Measurements from ENCODE around the gene ATXN1. TPM values are rescaled to one million over a fixed set of nuclear protein-coding genes. Genes with fewer than 3 reads are reported as not detected.

Gene ATXN1
- total RNA-seq, 4 donors from 2014 or later, result 24.9 to 48.0 (median 36.8) TPM

GRCh38 chr6:16759181-16759645, 2.0 kb downstream of the ATXN1 start:
- no peaks in the 10 kb centered on the region for H3K9me3 ChIP-seq
- DNase-seq (ENCODE audit: low spot score in 2 of 2), result no peak
- H3K27me3 ChIP-seq, result no peaks in the 10 kb centered on the region
- peak overlapping the region; percentile 63 to 96 (median 89) for H3K4me3 ChIP-seq
- TF ChIP-seq EP300 (IDR thresholded peaks at IDR 0.05), result no peak
- TF ChIP-seq POLR2A (IDR thresholded peaks at IDR 0.05), result no peak
- no peak for TF ChIP-seq CTCF (IDR thresholded peaks at IDR 0.05)
- no peaks in the 10 kb centered on the region for H3K36me3 ChIP-seq
- peak overlapping the region; percentile 95 to 99 (median 96) for H3K27ac ChIP-seq
- WGBS, 2 donors, result 0 to 1% methylated on average over 8 of the region's 8 CpGs
- H3K4me1 ChIP-seq, result peaks cover 0 to 42% (median 15%) of the 10 kb centered on the region in 4 donors

- H3K4me1 ChIP-seq, result peaks cover 0 to 44% (median 15%) of the 10 kb centered on the region in 4 donors
- peak overlapping the region in 3 of 4 donors; percentile 84 to 96 (median 94) for H3K4me3 ChIP-seq
- WGBS, 2 donors, result 45 to 49% methylated on average over 9 of the region's 9 CpGs
- H3K36me3 ChIP-seq, result no peaks in the 10 kb centered on the region
- no peak for DNase-seq (ENCODE audit: low spot score in 2 of 2)
- no peaks in the 10 kb centered on the region for H3K9me3 ChIP-seq
- H3K27ac ChIP-seq, result peak overlapping the region in 3 of 4 donors; percentile 96 to 99 (median 97)
- TF ChIP-seq EP300 (IDR thresholded peaks at IDR 0.05), result no peak
- no peak for TF ChIP-seq POLR2A (IDR thresholded peaks at IDR 0.05)
- no peak for TF ChIP-seq CTCF (IDR thresholded peaks at IDR 0.05)
- no peaks in the 10 kb centered on the region for H3K27me3 ChIP-seq
These were observed 2.9 kb downstream of the ATXN1 start for GRCh38 chr6:16758163-16758975.

DNA sequence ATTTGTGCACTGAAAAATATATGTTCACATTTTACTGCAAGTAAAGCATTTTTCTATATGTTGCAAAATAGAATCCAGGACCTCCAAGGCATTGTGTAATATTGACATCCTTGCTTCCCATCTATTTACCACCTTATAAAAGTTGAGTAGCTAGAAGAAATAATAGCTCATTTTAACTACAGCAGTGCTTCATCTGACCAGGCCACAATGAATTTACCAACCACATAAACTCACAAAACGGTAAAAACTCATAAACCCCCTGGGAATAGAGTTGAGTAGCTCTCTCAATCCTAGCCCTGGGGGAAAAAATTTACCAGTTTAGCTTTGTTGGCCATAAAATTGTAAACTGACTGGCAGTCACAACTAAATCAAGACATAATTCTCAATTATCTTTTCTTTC, 3.9 kb downstream of the ATXN1 start:
- Histone ChIP-seq H3K36me3 (no peaks in the 10 kb centered on the region), H3K4me1 (peaks cover 0 to 44% (median 19%) of the 10 kb centered on the region in 4 donors), H3K4me3 (no peak overlapping the region), H3K9me3 (no peaks in the 10 kb centered on the region), H3K27me3 (no peaks in the 10 kb centered on the region), H3K27ac (no peak overlapping the region)
- 50 to 58% methylated on average over 1 of the region's 1 CpG for WGBS, 2 donors
- TF ChIP-seq POLR2A (IDR thresholded peaks at IDR 0.05), result no peak
- no peak for TF ChIP-seq CTCF (IDR thresholded peaks at IDR 0.05)
- TF ChIP-seq EP300 (IDR thresholded peaks at IDR 0.05), result no peak
- DNase-seq (ENCODE audit: low spot score in 2 of 2), result no peak

GRCh38 chr6:16756660-16757255, 4.5 kb downstream of the ATXN1 start:
- 84% methylated on average over 5 of the region's 5 CpGs for WGBS, 2 donors
- no peak overlapping the region for H3K27ac ChIP-seq

More at GRCh38 chr6:16756660-16757255, 4.5 kb downstream of the ATXN1 start:
- Histone ChIP-seq H3K27me3 (no peaks in the 10 kb centered on the region), H3K4me3 (no peak overlapping the region), H3K9me3 (no peaks in the 10 kb centered on the region), H3K36me3 (no peaks in the 10 kb centered on the region), H3K4me1 (peaks cover 0 to 45% (median 21%) of the 10 kb centered on the region in 4 donors)
- TF ChIP-seq CTCF (IDR thresholded peaks at IDR 0.05), result no peak
- DNase-seq (ENCODE audit: low spot score in 2 of 2), result no peak
